GM18505 (cell line): ENCODE measurements around the gene SMPD2.

ENCODE experiments used
- ATAC-seq: cut with Tn5 transposase; IDR thresholded peaks from one replicate; pipeline ENCODE4 v1.9.1; 2021; ENCODE audit not compliant: unreplicated experiment
- POLR2A ChIP-seq: IDR thresholded peaks from 4 replicates; pipeline ENCODE4 v1.6.1; 2011; ENCODE audit warnings: borderline replicate concordance; ENCODE audit not compliant: insufficient read depth, insufficient read length; ENCODE audit errors: extremely low read depth

Gene SMPD2

GRCh38 chr6:109440331-109441068 is at the start of gene SMPD2, which contains the start of gene PPIL6:
Gene SMPD2, plus strand, starts transcription at chr6:109440724. Its CDS starts 398 bp downstream, at chr6:109441122.
Gene PPIL6, minus strand, starts transcription at chr6:109440628. Its CDS starts 38 bp downstream, at chr6:109440590.
- TF ChIP-seq POLR2A, result peak; percentile 58
- ATAC-seq, result peak; percentile 89

DNA sequence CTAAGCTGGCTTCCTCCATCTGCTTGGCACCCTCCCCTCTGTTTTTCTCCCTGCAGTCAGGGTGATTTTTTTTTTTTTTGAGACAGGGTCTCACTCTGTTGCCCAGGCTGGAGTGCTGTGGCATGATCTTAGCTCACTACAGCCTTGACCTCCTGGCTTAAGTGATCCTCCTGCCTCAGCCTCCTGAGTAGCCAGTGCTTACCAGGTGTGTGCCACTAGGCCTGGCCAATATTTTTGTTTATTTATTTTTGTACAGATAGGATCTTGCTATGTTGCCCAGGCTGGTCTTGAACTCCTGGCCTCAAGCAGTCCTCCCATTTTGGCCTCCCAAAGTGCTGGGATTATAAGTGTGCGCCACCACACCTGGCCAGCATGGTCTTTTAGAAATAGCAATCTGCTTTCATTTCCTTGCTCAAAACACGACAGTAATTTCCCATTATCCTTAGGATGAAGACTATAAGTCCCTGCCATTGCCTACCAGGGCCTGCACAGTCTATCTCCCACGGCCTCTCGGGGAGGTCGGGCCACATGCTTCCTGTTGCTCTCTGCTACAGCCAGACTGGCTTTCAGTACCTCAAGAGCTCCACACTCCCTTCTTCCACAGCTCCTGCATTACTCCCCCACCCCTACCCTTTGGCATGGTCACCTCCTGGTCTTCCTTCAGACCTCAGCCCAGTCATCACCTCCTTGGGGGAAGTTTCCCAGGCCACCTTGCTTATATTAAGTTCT is 47.2 kb upstream of the SMPD2 start:
- no peak for TF ChIP-seq POLR2A
- ATAC-seq, result no peak

DNA sequence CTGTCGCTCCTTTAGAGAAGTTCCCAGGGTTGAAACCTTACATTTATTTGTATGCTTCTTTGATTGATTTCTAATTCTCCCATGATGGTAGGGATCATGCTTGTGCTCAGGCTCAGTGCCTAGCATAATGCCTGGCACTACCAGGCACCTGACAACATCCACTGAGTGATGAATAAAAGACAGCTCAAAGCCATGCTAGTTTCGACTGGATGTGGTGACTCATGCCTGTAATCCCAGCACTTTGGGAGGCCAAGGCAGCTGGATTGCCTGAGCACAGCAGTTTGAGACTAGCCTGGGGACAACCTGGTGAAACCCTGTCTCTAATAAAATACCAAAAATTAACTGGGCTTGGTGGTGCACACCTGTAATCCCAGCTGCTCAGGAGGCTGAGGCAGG is 46.6 kb upstream of the SMPD2 start:
- ATAC-seq, result no peak
- TF ChIP-seq POLR2A, result no peak

DNA sequence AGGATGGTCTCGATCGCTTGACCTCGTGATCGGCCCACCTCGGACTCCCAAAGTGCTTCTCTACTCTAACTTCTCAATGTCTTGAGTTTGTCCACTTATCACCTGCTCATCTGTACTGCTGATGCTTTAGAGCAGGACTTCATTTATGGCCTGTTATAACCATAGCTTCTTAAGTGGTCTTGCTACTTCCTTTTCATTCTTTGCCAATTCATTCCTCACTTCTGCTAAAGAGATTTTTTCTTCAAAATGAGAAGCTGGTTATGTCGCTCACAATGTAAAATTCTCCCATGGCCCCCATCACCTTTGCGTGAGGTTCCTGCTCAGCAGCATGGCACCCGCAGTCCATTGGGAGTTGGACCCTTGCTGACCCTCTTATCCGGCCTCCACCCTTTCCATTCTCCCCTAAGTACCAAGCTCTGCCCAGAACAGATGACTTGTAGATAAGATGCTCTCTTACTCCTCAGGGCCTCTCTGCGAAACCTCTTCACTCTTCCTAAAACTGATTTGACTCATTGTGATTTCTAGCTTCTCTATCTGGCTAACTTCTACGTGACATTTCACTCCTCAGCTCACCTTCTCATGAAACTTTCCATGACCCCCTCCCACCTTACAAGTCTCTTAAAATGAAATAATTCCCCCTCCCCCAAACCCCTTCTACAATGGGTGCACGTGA is 44.3 kb upstream of the SMPD2 start:
- no peak for TF ChIP-seq POLR2A
- no peak for ATAC-seq

GRCh38 chr6:109397020-109397419 is 43.5 kb upstream of the SMPD2 start:
- ATAC-seq, result no peak
- TF ChIP-seq POLR2A, result no peak

DNA sequence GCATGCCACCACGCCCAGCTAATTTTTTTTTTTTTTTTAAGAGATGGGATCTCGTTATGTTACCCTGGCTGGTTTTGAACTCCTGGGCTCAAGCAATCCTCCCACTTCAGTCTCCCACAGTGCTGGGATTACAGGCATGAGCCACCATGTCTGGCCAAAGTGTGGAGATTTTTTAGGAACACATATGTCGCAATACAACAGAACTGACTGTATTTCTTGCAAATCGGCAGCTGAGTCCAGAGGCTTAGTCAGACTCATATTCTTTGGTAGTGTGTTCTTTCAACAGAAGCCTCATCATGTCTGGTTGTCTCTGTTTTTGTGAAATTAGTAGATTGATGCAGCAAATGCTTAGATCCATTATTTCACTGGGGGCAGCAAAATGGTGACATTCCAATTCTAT is 34.3 kb upstream of the SMPD2 start:
- ATAC-seq, result no peak
- no peak for TF ChIP-seq POLR2A

GRCh38 chr6:109411034-109411433 is 29.5 kb upstream of the SMPD2 start:
- ATAC-seq, result no peak
- no peak for TF ChIP-seq POLR2A

GRCh38 chr6:109417646-109418045 is 22.9 kb upstream of the SMPD2 start:
- ATAC-seq, result no peak

DNA sequence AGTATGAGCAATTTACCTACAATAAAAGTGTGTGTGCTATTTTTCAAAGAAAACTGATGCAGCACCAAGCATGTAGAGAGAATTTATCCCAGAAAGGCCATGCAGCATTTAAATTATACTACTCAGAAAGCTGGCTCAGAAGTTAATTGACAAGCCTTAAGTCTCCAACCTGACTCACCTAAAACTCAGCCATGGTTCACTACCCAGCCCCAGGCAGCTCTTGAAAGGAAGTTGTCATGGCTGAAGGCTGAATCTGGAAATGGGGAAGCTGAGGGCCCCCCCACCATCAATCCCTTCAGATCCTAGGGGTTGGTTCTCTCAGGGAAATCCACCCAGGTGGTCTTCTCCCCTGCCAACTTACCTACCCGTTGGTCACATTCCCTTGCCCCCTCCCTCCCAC is 19.8 kb upstream of the SMPD2 start:
- no peak for ATAC-seq
- no peak for TF ChIP-seq POLR2A

More at GRCh38 chr6:109417646-109418045, 22.9 kb upstream of the SMPD2 start:
- TF ChIP-seq POLR2A, result no peak

DNA sequence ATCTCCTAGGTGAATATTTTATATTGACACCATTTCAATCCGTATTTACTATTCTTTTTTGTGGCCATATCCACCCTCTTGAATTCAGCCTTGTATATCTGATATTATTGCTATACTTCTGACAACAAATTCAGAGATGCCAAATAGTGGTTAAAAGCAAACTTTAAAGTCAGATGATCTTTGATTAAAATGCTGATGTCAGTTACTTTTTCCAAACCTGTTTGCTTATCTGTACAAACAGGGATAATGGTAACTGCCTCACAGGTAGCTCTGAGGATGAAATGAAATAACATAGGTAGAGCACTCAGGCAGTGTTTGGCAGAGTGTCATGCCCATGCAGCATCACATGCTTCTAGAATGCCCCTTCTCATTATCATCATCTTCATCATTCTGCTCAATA is 19.3 kb upstream of the SMPD2 start:
- no peak for TF ChIP-seq POLR2A
- no peak for ATAC-seq

DNA sequence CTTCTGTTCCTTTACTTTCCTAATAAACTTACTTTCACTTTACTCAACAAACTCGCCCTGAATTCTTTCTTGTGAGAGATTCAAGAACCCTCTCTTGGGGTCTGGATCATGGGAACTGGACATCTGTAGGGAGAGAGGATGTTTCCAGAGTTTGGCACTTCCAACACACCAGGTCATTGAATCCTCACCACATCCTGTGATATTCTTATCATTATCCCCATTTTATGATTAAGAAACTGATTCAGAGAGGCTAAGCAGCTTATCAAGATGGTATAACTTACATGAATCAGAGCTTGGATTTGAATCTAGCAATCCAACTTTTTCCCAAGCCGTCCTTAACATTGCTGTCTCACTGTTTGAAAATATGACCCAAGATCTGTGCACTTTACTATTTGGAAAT is 15.6 kb upstream of the SMPD2 start:
- no peak for TF ChIP-seq POLR2A
- ATAC-seq, result no peak

- no peak for ATAC-seq
Measured at GRCh38 chr6:109428889-109429477, 11.5 kb upstream of the SMPD2 start.

DNA sequence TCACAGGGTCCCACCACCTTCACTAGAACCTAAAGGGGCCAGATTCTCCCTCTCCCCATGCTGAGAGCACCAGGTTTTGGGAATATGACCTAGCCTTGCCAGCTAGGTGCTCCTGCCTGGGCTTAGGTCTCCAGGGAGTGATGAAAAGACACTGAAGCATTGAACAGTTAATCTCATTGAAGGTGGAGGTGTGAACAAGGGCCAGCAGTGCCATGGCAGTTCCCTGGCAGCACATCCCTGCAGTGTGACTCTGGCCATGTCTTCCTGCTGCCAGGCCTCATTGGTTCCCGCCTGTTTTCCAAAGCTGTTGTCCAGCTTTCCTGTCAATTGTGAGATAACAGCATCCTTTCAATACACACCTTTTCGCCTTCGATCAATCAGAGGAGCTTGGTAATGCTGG is 11.0 kb upstream of the SMPD2 start:
- ATAC-seq, result no peak
- no peak for TF ChIP-seq POLR2A

More at GRCh38 chr6:109428889-109429477, 11.5 kb upstream of the SMPD2 start:
- no peak for TF ChIP-seq POLR2A

- no peak for ATAC-seq
- TF ChIP-seq POLR2A, result no peak
Measured at GRCh38 chr6:109434456-109434855, 6.1 kb upstream of the SMPD2 start.

DNA sequence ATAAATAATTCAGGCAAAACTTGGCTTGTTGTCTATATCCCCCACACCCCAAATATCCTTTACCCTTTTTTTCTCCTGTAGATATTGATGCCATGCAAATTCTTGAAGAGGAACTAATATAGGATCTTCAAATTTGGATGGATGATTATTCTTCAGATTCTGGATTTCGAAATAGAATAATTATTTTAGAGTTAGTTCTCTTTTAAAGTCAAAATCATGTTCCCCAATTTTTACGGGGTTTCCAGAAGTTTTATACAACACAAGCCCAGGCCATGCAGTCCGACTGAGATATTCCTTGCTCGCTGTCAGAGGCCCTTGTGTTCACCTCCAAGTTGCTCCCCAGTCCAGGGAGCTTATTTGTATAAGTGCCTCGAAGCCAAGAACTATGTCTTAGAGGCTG is 4.5 kb upstream of the SMPD2 start:
- ATAC-seq, result no peak
- no peak for TF ChIP-seq POLR2A
